K562 (cell line): ENCODE measurements around the gene FBXO8. TPM values are rescaled to one million over a fixed set of nuclear protein-coding genes. Genes with fewer than 3 reads are reported as not detected.

Experiments
- ATAC-seq: fragments of 200-7000 bp; cut with Tn5 transposase; 3 replicates; pipeline ENCODE4 v1.9.1; 2020; ENCODE audit warnings: moderate library complexity
- BruUV-seq: library from RNA; stranded (reverse); fragments of 400-500 nt; replicated peaks from 2 replicates; lab custom pipeline; 2021; lab: Mats Ljungman, UMichigan
- CTCF ChIA-PET: fragments of 300-600 bp; formaldehyde crosslinking; extraction: SDS; loops from one replicate; lab custom pipeline; 2021; ENCODE audit warnings: low intra/inter-chr PET ratio; lab: Yijun Ruan, JAX
- POLR2A ChIA-PET: fragments of 300-600, 350-650 bp; sonication (Branson Sonifier 250); formaldehyde crosslinking; extraction: SDS; loops from one replicate; lab custom pipeline; 2021; ENCODE audit warnings: antibody characterized with exemption, inconsistent platforms; lab: Yijun Ruan, JAX
- DNase-seq, 4 experiments: peaks; one replicate each; pipeline versions ENCODE4 v3.0.0 to v3.0.0-alpha.2; 2011 to 2018; ENCODE audit warnings: low spot score in 3 of 4, mixed read lengths in 3 of 4; ENCODE audit errors: extremely low read depth in 1 of 4
- FAIRE-seq: peaks from 2 replicates; lab custom pipeline; 2011; peaks lifted over from hg19 to GRCh38; lab: Jason Lieb, UNC
- H2AFZ ChIP-seq: 2 replicates; pipeline ENCODE4 v1.6.0; 2011; ENCODE audit warnings: low read depth, low read length, control low read depth, inconsistent platforms
- H3K27ac ChIP-seq: fragments of 200-600 bp; 3 replicates; pipeline ENCODE4 v1.8.0; 2011; ENCODE audit warnings: low read depth, mild to moderate bottlenecking, control low read depth, inconsistent platforms, low read length, moderate library complexity, mixed read lengths; ENCODE audit errors: extremely low read depth
- H3K27me3 ChIP-seq, 2 experiments: fragments of 300-600 bp in 1 of 2; 2 replicates in 1 of 2; 3 replicates in 1 of 2; pipeline versions ENCODE4 v1.6.0 to v1.8.0; 2011; ENCODE audit warnings: inconsistent platforms in 2 of 2, low read length in 2 of 2, mild to moderate bottlenecking in 1 of 2, mixed read lengths in 1 of 2, moderate library complexity in 1 of 2; ENCODE audit not compliant: control insufficient read depth in 2 of 2, insufficient read depth in 2 of 2
- H3K36me3 ChIP-seq: fragments of 300-600 bp; 3 replicates; pipeline ENCODE4 v1.8.0; 2011; ENCODE audit warnings: mild to moderate bottlenecking, low read length, inconsistent platforms; ENCODE audit not compliant: control insufficient read depth, insufficient read depth
- H3K4me1 ChIP-seq, 2 experiments: fragments of 200-600 bp in 1 of 2; replicated peaks in 1 of 2; 2 replicates in 1 of 2; 3 replicates in 1 of 2; pipeline versions ENCODE4 v1.5.1 to v1.8.0; 2011; ENCODE audit warnings: inconsistent platforms in 2 of 2, low read length in 2 of 2, mild to moderate bottlenecking in 1 of 2, mixed read lengths in 1 of 2, moderate library complexity in 1 of 2; ENCODE audit not compliant: control insufficient read depth in 2 of 2, insufficient read depth in 2 of 2
- H3K4me2 ChIP-seq: 2 replicates; pipeline ENCODE4 v1.6.1; 2011; ENCODE audit warnings: low read length, control low read depth, inconsistent platforms, mixed read lengths; ENCODE audit not compliant: insufficient read depth
- H3K4me3 ChIP-seq: fragments of 200-600 bp; sonication (generic), shearing (Covaris generic); 2 replicates; pipeline ENCODE4 v1.5.1; 2016; ENCODE audit warnings: control low read depth, inconsistent platforms
- H3K79me2 ChIP-seq: fragments of 200-600 bp; 3 replicates; pipeline ENCODE4 v1.8.0; 2011; ENCODE audit warnings: low read length, inconsistent platforms; ENCODE audit not compliant: control insufficient read depth, insufficient read depth
- H3K9ac ChIP-seq, 2 experiments: 2 replicates each; pipeline versions ENCODE4 v1.6.0 to v1.6.1; 2011; ENCODE audit warnings: low read depth in 2 of 2, low read length in 2 of 2, control low read depth in 1 of 2, inconsistent platforms in 1 of 2, mild to moderate bottlenecking in 1 of 2, mixed read lengths in 1 of 2; ENCODE audit not compliant: insufficient read depth in 1 of 2
- H3K9me1 ChIP-seq: one replicate; pipeline ENCODE4 v1.6.0; 2011; ENCODE audit warnings: inconsistent platforms, mild to moderate bottlenecking, low read length, moderate library complexity; ENCODE audit not compliant: control insufficient read depth, insufficient read depth
- H3K9me3 ChIP-seq: replicated peaks from 2 replicates; pipeline ENCODE4 v1.5.1; 2011; ENCODE audit warnings: low read depth, low read length, inconsistent platforms; ENCODE audit not compliant: control insufficient read depth, insufficient read depth
- H4K20me1 ChIP-seq: replicated peaks from 2 replicates; pipeline ENCODE4 v1.6.1; 2011; ENCODE audit warnings: low read length, inconsistent platforms, mixed read lengths; ENCODE audit not compliant: control insufficient read depth, insufficient read depth
- BRD4 ChIP-seq: fragments of 200-600 bp; sonication (generic); IDR thresholded peaks from 2 replicates; pipeline ENCODE4 v1.6.1; 2017; ENCODE audit warnings: inconsistent platforms
- HOXB6 ChIP-seq: fragments of 250-450 bp; sonication (Bioruptor Pico); IDR thresholded peaks from 2 replicates; pipeline ENCODE4 v1.5.1; 2022; ENCODE audit warnings: mild to moderate bottlenecking, borderline replicate concordance
- RAD51 ChIP-seq: fragments of 450-650 bp; IDR thresholded peaks from 2 replicates; pipeline ENCODE4 v1.7.1; 2016; ENCODE audit warnings: low read depth, mild to moderate bottlenecking, borderline replicate concordance
- RUNX1 ChIP-seq: sonication (generic); IDR thresholded peaks from 2 replicates; pipeline ENCODE4 v1.6.1; 2016; ENCODE audit warnings: antibody characterized with exemption, low read depth
- SMARCA4 ChIP-seq: fragments of 450-650 bp; IDR thresholded peaks from 2 replicates; pipeline ENCODE4 v1.6.1; 2016
- SMARCB1 ChIP-seq: IDR thresholded peaks from 2 replicates; pipeline ENCODE4 v1.6.1; 2011; ENCODE audit warnings: improper control_type of control experiment, low read depth; ENCODE audit not compliant: insufficient read length
- TFE3 ChIP-seq: fragments of 450-650 bp; formaldehyde crosslinking; IDR thresholded peaks from 2 replicates; pipeline ENCODE4 v1.4.0; 2020; ENCODE audit warnings: mild to moderate bottlenecking, mixed read lengths
- XRCC4 ChIP-seq: IDR thresholded peaks from one replicate; pipeline ENCODE4 v1.6.1; 2011; ENCODE audit not compliant: insufficient read depth, insufficient read length; ENCODE audit errors: extremely low read depth
- ZNF3 ChIP-seq: fragments of 250-450 bp; sonication (Bioruptor Pico); IDR thresholded peaks from 2 replicates; pipeline ENCODE4 v1.5.0; 2021; ENCODE audit warnings: mild to moderate bottlenecking, moderate library complexity
- ZNF41 ChIP-seq: fragments of 250-450 bp; sonication (Bioruptor Pico); conservative IDR thresholded peaks from 2 replicates; pipeline ENCODE4 v1.4.0; 2020; ENCODE audit warnings: mild to moderate bottlenecking
- ZNF507 ChIP-seq: conservative IDR thresholded peaks from 2 replicates; pipeline ENCODE4 v1.6.1; 2017; ENCODE audit warnings: missing genetic modification characterization, missing compliant biosample characterization
- ZNF79 ChIP-seq: fragments of 250-450 bp; sonication (Bioruptor Pico); IDR thresholded peaks from 2 replicates; pipeline ENCODE4 v1.4.0; 2020; ENCODE audit warnings: low read depth, mild to moderate bottlenecking, moderate library complexity
- WGBS: fragments of 100-300 bp; shearing (Covaris generic); methylation state at CpG from one replicate; pipeline ENCODE4 v1.1.6; 2016; ENCODE audit warnings: low coverage, mixed read lengths; ENCODE audit not compliant: insufficient coverage; ENCODE audit errors: missing lambda C conversion rate; 5-methylcytosine and 5-hydroxymethylcytosine counted together
- in situ Hi-C: fragments of 300-500 bp; cut with MboI; formaldehyde crosslinking; loops from 4 replicates; pipeline ENCODE4 v1.15.0; 2018; ENCODE audit warnings: inconsistent platforms, mixed read lengths
- intact Hi-C: fragments of 100-400 bp; cut with micrococcal nuclease; formaldehyde crosslinking; loops from 2 replicates; pipeline ENCODE4 v1.14.2; 2022
- polyA plus RNA-seq, 8 experiments: library from polyadenylated mRNA; depleted of rRNA in 4 of 8; stranded (reverse) in 5 of 8; unstranded in 3 of 8; fragments of >200 nt; fragmentation: Nextera tagmentation in 2 of 8; fragmentation: Illumina TruSeq in 1 of 8; extraction: Ambion mirVana in 2 of 8; extraction: Trizol in 1 of 8; gene quantifications; 2 replicates each; pipeline versions ENCODE4 v1.2.1 to v1.2.3, GENCODE V29; 2011 to 2014; ENCODE audit warnings: inconsistent platforms in 1 of 8, missing spikeins in 1 of 8
- total RNA-seq, 7 experiments: library from RNA; depleted of rRNA in 6 of 7; stranded (reverse); fragments of >200 nt in 6 of 7; fragmentation: Illumina TruSeq in 2 of 7; extraction: Trizol in 2 of 7; gene quantifications; 2 replicates each; pipeline versions ENCODE4 v1.2.1 to v1.2.3, GENCODE V29; 2011 to 2021; ENCODE audit warnings: low replicate concordance in 1 of 7
- TF ChIP-seq, protein P1 (sequence below): fragments of 250-450 bp; sonication (Bioruptor Pico); IDR thresholded peaks from 2 replicates; pipeline ENCODE4 v1.5.0; 2021; ENCODE audit warnings: mild to moderate bottlenecking, borderline replicate concordance
- TF ChIP-seq, protein P2 (sequence below): conservative IDR thresholded peaks from 2 replicates; pipeline ENCODE4 v1.6.1; 2011; ENCODE audit warnings: low read depth, mild to moderate bottlenecking, low read length; ENCODE audit not compliant: control insufficient read depth
- TF ChIP-seq, protein P3 (sequence below): fragments of 450-650 bp; formaldehyde crosslinking; conservative IDR thresholded peaks from 2 replicates; pipeline ENCODE4 v1.4.0; 2022; ENCODE audit warnings: mild to moderate bottlenecking, missing genetic modification characterization

Gene FBXO8
- total and polyA plus RNA-seq, 9 of the 15 experiments (the other 6 are each of a cell fraction or from before 2014, with no cell fraction given), result 12.9 to 27.1 (median 14.8) TPM

- H3K4me3 ChIP-seq, result no peak overlapping the region
- no TSS peak for BruUV-seq
- H3K27ac ChIP-seq, result no peak overlapping the region
- no peaks in the 10 kb centered on the region for H3K27me3 ChIP-seq
- no peaks in the 10 kb centered on the region for H3K36me3 ChIP-seq
- no peak overlapping the region for H2AFZ ChIP-seq
- peaks cover 5% of the 10 kb centered on the region; the same call in 1 of the 2 replicates for H3K9me3 ChIP-seq
- FAIRE-seq (no peak), DNase-seq (no peak), ATAC-seq (no peak)
- CTCF ChIA-PET, result no interaction called here
- WGBS, result 87% methylated on average over 12 of the region's 15 CpGs
- no peaks in the 10 kb centered on the region for H3K4me1 ChIP-seq
- intact Hi-C loops, result no loop called here
- no peak overlapping the region for H3K9ac ChIP-seq
- in situ Hi-C loops, result no loop called here
- H3K9me1 ChIP-seq, result no peaks in the 10 kb centered on the region
- H3K79me2 ChIP-seq, result no peaks in the 10 kb centered on the region
- H4K20me1 ChIP-seq, result no peaks in the 10 kb centered on the region
- POLR2A ChIA-PET, result no interaction called here
- no peak overlapping the region for H3K4me2 ChIP-seq
- TF ChIP-seq, protein P1, sequence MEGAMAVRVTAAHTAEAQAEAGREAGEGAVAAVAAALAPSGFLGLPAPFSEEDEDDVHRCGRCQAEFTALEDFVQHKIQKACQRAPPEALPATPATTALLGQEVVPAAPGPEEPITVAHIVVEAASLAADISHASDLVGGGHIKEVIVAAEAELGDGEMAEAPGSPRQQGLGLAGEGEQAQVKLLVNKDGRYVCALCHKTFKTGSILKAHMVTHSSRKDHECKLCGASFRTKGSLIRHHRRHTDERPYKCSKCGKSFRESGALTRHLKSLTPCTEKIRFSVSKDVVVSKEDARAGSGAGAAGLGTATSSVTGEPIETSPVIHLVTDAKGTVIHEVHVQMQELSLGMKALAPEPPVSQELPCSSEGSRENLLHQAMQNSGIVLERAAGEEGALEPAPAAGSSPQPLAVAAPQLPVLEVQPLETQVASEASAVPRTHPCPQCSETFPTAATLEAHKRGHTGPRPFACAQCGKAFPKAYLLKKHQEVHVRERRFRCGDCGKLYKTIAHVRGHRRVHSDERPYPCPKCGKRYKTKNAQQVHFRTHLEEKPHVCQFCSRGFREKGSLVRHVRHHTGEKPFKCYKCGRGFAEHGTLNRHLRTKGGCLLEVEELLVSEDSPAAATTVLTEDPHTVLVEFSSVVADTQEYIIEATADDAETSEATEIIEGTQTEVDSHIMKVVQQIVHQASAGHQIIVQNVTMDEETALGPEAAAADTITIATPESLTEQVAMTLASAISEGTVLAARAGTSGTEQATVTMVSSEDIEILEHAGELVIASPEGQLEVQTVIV (CRISPR knock-in tag), result no peak
- TF ChIP-seq RAD51 (no peak), ZNF507 (tag) (no peak), HOXB6 (CRISPR knock-in tag) (no peak), XRCC4 (no peak), ZNF79 (CRISPR knock-in tag) (no peak), SMARCA4 (no peak), TFE3 (CRISPR knock-in tag) (no peak), BRD4 (no peak), SMARCB1 (no peak), ZNF3 (CRISPR knock-in tag) (no peak), RUNX1 (no peak), ZNF41 (CRISPR knock-in tag) (no peak)
- TF ChIP-seq, protein P2, sequence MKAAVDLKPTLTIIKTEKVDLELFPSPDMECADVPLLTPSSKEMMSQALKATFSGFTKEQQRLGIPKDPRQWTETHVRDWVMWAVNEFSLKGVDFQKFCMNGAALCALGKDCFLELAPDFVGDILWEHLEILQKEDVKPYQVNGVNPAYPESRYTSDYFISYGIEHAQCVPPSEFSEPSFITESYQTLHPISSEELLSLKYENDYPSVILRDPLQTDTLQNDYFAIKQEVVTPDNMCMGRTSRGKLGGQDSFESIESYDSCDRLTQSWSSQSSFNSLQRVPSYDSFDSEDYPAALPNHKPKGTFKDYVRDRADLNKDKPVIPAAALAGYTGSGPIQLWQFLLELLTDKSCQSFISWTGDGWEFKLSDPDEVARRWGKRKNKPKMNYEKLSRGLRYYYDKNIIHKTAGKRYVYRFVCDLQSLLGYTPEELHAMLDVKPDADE, result no peak
- TF ChIP-seq, protein P3, sequence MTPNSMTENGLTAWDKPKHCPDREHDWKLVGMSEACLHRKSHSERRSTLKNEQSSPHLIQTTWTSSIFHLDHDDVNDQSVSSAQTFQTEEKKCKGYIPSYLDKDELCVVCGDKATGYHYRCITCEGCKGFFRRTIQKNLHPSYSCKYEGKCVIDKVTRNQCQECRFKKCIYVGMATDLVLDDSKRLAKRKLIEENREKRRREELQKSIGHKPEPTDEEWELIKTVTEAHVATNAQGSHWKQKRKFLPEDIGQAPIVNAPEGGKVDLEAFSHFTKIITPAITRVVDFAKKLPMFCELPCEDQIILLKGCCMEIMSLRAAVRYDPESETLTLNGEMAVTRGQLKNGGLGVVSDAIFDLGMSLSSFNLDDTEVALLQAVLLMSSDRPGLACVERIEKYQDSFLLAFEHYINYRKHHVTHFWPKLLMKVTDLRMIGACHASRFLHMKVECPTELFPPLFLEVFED (CRISPR knock-in tag), result no peak
These were observed 66.6 kb downstream of the FBXO8 start for GRCh38 chr4:174216799-174217272.
